NCI-H187 treated with DMSO at 0.1 percent for 48 hours (cell line): Measurements from ENCODE around the gene HAUS1.
"Not testable (repeated sequence)": the region's sequence is repeated elsewhere in the genome, so short reads cannot be mapped to it uniquely, and the experiment has no call there.

Source experiments
- DNase-seq: peaks from one replicate; lab custom pipeline; 2025; lab: John Stamatoyannopoulos, UW

Gene HAUS1

DNA sequence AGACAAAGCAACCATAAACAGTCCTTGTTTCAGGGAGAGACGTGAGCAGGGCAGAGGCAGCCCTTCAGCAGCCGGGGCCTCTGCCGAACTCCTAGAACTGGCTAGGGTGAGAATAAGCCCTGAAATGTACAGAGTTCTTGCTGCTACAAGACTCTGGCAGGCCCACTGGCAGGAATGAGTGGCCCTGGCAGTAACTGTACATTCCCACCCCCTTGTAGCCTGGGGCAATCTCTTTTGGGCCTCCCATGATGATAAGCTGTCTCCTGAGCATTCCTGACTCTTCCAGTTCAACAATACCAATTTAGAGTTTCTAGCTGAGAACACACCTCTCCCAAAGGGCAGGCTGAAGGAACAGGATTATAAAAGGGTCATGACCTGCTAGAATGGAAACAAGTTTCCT lies 54.3 kb downstream of the HAUS1 start:
- DNase-seq = no peak

DNA sequence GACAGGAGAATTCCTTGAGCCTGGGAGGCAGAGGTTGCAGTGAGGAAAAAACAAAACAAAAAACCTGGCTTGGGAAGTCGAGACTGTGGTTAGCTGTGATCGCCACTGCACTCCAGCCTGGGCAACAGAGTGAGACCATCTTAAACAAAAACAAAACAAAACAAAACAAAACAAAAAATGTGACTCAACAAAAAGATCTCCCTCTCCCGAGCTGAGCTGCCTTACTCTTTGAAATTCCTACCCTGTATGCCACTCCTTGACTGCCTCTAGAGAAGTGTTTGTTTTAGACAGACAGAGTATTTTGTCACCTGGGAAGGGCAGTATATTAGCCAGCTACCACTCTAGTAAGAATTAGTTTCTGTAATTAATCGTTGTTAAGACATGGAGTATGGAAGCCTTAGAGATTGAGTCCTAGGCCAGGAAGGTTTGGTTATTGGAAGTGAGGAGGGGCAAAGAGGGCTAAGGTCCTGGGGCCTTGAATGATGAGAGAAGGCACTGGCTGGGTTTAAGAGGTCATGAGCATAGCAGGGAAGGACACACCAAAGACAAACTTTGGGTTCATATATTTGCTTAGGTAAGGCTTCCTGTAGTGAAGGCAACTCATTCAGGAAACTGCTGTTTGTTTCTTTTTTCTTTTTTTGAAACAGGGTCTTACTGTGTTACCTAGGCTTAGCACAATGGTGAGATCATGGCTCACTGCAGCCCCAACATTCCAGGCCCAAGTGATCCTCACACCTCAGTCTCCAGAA lies 56.0 kb downstream of the HAUS1 start:
- no peak for DNase-seq

DNA sequence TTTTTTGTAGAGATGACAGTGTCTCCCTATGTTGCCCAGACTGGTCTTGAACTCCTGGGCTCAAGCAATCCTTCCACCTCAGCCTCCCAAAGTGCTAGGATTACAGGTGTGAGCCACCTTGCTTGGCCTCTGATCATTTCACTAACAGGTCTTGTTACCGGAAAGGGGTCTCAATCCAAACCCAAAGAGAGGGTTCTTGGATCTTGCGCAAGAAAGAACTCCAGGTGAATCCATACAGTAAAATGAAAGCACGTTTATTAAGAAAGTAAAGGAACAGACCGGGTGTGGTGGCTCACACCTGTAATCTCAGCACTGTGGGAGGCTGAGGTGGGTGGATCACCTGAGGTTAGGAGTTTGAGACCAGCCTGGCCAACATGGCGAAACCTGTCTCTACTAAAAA lies 56.7 kb downstream of the HAUS1 start:
- DNase-seq = not testable (repeated sequence)

DNA sequence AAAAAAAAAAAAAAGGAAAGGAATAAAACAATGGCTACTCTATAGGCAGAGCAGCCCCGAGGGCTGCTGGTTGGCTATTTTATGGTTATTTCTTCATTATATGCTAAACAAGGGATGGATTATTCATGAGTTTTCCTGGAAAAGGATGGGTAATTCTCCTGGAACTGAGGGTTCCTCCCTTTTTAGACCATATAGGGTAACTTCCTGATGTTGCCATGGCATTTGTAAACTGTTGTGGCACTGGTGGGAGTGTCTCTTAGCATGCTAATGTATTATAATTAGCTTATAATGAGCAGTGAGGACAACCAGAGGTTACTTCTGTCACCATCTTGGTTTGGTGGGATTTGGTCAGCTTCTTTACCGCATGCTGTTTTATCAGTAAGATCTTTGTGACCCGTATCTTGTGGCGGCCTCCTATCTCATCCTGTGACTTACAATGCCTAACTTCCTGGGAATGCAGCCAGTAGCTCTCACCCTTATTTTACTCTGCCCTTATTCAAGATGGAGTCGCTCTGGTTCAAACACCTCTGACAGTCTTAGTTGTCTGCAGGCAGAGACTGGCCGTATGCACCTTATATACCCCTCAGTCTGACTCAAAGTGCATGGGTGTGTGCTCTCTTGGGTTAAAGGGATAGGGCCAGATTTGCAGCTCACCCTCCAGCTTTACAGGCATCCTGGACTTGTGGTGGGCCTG lies 57.7 kb downstream of the HAUS1 start:
- DNase-seq = no peak

DNA sequence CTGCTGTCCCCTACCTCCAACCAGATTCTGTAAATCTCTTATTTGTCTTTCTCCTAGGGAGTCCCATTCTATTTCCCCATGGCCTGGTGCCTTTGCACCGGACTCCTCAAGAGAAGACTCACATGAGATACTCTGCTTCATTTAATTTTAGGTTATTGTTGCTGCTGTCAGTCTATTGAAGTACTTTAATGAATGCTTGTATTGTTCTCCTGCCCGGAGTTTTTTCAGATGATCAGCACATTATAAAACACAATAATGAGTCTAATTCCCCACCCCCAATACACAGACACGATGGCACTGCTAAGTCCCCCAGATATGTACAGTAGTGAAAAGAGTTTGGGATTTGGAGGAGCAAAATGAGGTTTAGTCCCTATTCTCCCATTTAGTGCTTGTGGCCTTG lies 58.9 kb downstream of the HAUS1 start:
- no peak for DNase-seq

DNA sequence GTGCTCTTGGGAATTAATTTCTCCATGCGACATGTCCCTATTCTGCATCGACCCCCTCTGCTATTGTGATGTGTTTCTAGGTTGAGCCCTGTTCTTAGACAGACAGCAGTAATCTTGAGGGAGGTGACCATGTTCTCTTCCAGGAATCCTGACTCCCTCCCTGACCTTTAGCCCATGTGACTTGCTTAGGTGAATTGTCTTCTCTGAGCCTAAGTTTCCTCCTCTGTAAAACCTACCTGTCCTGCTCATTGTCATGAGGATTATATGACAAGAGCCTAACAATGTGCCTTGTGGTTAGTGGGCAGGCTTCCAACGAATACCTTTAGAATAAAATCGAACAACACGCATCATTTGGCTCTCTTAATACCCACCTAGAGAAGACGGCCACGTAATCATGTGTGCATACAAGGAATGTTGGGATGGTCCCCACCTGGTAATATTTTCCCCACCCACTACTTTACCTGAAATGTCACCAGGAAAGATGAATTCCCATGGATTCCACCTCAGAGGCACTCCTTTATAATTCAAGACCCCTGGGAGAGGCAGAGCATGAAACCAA lies 59.8 kb downstream of the HAUS1 start:
- no peak for DNase-seq

DNA sequence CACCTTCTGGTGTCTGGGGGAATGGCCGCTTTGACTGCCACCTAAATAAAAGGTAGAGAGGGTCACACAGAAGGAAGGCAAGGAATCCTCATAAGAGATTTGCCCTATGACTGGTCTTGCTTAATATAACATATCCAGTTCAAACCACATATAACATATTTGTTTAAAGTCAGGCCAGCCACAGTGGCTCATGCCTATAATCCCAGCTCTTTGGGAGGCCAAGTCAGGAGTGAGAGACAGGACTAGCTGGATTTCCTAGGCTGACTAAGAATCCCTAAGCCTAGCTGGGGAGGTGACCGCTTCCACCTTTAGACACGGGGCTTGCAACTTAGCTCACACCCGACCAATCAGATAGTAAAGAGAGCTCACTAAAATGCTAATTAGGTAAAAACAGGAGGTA lies 60.3 kb downstream of the HAUS1 start:
- DNase-seq = not testable (repeated sequence)

DNA sequence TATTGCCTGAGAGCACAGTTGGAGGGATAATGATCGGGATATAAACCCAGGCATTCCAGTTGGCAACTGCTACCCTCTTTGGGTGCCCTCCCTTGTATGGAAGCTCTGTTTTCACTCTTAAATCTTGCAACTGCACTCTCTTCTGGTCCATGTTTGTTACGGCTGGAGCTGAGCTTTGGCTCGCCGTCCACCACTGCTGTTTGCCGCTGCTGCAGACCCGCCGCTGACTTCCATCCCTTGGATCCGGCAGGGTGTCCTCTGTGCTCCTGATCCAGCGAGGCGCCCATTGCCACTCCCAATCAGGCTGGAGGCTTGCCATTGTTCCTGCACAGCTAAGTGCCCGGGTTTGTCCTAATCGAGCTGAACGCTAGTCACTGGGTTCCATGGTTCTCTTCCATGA lies 60.7 kb downstream of the HAUS1 start:
- no peak for DNase-seq

DNA sequence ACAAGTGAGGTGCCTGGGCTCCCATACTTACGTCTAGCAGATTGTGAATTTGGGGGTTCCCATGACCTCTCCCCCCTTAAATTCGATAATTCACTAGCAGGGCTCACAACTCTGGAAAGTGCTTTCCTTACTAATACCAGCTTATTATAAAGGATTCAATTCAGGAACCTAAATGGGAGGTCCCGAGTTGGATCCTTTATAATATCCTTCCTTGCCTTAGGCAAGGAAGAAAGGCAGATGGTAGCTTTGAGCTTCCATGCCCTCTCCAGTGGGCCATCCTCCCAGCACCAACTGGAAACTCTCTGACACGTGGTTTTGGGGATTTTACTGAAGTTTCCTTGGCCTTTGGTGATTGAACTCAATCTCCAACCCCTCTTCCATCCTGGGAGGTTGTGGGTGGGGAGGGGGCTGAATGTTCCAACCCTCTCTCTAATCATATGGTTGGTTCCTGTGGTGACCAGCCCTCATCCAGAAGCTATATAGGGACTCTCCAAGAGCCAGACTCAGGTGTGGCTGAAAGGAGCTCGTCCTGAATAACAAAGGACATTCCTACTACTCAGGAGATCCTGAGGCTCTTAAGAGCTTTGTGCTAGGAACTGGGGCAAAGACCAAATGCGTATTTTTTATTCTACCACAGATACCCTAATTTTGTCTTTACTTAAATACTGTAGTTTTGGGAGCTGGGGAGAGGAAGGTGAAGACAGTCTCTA lies 62.2 kb downstream of the HAUS1 start:
- no peak for DNase-seq

DNA sequence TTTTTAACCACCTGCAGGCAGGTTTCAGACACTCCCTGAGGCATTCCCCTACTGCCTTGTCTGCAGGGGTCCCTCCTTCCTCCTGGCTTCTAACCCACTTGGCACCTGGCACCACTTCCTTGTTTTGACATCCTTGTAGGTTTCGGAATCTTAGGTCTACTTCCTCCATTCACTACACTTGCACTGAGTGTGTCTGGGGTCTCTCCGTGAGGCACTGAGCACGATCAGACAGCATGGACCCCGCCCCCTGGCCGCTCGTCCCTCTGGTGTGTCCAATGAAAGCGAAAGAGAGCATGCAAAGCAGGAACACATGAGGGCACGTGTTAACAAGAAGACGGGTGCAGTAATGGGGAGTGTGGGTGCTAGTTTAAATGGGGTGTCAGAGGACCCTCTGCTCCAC lies 63.8 kb downstream of the HAUS1 start:
- DNase-seq = no peak

DNA sequence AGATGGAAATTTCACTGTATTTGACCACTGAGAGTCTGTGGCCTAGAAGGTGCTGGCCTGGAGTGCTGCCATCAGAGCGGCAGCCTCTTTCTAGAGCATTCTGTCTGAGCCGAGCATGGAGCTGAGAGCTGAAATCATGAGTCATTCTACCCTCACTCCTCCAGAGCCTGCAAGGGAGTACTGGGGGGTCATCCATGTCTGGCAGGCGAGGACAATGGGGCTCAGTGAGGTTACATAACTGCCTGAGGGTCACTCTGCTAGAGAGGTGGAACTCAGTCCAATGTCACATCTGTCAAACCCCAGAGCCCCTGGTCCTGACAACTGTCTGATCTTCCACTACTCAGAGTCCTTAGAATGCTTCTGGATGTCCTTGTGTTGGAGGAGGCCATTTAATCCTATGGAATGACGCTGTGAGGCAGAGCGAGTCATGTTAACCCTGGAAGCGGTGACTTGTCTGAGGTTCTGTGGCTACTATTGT lies 65.3 kb downstream of the HAUS1 start:
- no peak for DNase-seq

DNA sequence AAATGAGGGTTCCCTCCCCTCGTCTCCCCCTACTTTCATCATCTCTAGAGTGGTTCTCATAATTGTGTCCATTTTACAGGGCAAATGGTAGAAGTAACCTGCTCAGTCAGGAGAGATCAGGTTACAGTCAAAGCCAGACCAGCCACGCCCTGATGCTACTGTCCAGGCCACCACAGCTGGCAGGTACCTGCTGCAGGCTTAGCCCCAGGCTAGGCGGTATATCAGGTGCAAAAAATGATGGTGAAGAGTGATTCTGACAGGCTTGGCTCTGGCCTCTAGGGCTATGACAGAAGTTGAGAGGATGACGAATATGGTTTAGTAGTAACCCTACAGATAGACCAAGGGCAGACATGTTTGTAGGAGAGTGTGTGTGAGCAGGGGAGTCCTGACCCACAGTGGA lies 67.1 kb downstream of the HAUS1 start:
- DNase-seq = no peak

DNA sequence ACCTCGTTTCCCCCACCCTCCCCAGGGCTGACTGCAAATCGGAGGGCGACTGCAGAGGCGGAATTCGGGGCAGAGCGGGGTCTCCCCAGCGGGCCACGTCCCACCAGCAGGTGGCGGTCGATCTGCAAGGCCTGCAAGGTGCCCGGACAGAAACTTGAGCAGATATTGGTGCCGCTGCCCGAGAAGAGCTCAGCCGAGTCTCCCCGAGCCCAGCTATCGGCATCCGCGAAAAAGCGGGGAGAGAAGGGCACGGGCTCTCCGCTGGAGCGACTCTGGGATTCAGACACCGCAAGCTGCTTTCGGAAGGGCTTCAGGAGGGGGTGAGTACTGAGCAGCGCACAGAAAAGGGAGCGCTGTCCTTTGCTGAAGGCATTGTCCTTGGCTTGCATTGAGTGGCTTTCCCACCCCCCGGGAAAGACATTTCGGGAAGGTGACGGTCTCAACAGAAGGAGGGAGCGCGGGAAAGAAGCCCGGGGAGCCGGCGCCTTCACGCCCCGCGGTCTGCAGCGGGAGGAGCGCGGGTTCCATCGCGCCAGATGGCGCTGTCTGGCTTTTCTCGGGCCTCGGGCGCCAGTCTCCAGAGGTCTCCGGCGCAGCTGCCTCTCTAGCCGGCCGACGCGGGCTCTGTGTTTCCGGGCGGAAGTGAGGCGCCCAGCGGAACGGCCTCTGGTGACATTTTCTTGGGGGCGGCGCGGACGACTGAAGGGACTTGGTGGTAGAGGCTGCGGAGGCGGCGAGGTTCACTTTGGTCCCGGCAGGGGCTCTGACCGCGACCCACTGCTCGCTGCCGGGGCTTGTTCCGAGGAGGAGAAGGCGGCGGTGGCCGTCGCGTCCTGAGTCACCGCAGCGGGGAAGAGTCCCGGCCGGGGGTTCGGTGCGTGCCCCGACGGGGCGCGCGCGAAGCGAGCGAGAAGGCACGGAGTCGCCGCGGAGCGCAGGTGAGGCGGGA lies 69.5 kb downstream of the HAUS1 start:
- DNase-seq = peak; percentile 49

DNA sequence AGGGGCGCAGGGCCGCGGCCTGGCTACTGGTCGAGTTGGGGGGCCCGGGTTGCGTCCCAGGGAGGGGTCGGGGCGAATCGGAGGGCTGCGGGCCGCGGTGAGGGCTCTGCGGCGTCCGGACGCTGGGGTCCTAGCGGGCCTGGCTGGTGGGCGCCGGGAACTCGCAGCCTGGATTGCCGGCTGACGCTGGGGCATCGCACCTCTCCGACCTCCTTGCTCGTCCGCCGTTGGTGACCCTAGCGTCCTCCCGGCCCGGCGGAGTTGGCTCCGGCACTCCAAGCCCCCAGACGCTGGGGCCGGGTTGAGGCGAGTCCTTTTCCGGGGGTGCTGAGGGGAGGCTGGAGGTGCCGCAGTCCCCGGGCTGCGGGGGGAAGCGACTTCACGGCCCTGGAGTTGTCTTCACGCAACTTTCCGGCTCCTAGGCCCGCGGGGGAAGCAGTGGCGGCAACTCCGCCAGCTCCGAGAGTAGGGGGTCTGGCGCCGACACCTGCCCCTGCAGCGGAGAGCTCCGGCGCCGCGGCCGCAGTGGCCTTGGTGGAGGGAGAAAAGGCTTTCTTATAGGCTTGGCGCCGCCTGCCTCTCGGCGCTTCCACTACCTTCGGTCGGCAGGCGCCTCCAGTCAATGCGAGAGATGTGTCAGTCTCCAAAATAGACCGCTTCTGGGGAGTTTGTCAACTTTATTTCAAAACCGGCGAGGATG lies 70.3 kb downstream of the HAUS1 start:
- DNase-seq = no peak

DNA sequence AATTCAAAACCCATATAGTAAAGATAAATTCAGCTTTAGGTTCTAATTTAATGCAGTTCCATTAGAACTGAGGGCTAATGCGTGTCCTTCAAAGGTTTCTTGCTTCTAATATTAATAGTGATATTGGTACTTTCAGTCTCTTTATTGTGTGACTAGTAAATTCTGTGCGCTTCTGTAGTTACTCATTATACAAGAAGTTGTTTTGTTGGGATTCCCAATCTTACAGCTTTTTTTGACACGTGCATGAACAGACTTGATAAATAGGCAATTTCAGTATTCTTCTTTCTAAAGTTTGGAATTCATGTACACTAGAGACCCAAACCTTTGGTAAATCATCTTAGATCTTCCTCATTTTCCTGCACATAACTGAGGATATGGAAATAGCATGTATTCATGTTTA lies 71.8 kb downstream of the HAUS1 start:
- DNase-seq = no peak
